T-helper 2 cell treated with Interferon-gamma antibody and Interleukin-4, amounts not matched to agents 5 μg/mL and 100 μg/mL, for 36 hours (primary cell): Measurements from ENCODE around the gene EFNB1.

Source experiments
- DNase-seq: peaks from one replicate; pipeline ENCODE4 v3.0.0; 2021; ENCODE audit warnings: low spot score
- H3K27ac Mint-ChIP-seq: one replicate; pipeline ENCODE4 v1.8.0; 2021; ENCODE audit warnings: mild to moderate bottlenecking, mixed read lengths
- H3K27me3 Mint-ChIP-seq: one replicate; pipeline ENCODE4 v1.8.0; 2021; ENCODE audit warnings: low read depth, mixed read lengths
- H3K36me3 Mint-ChIP-seq: one replicate; pipeline ENCODE4 v1.8.0; 2021; ENCODE audit warnings: low read depth, mixed read lengths
- H3K4me1 Mint-ChIP-seq: one replicate; pipeline ENCODE4 v1.8.0; 2021; ENCODE audit warnings: low read depth, mixed read lengths
- H3K4me3 Mint-ChIP-seq: one replicate; pipeline ENCODE4 v1.8.0; 2022; ENCODE audit warnings: mild to moderate bottlenecking, moderate library complexity, mixed read lengths
- H3K9me3 Mint-ChIP-seq: one replicate; pipeline ENCODE4 v1.8.0; 2021; ENCODE audit warnings: mixed read lengths

EFNB1 gene

DNA sequence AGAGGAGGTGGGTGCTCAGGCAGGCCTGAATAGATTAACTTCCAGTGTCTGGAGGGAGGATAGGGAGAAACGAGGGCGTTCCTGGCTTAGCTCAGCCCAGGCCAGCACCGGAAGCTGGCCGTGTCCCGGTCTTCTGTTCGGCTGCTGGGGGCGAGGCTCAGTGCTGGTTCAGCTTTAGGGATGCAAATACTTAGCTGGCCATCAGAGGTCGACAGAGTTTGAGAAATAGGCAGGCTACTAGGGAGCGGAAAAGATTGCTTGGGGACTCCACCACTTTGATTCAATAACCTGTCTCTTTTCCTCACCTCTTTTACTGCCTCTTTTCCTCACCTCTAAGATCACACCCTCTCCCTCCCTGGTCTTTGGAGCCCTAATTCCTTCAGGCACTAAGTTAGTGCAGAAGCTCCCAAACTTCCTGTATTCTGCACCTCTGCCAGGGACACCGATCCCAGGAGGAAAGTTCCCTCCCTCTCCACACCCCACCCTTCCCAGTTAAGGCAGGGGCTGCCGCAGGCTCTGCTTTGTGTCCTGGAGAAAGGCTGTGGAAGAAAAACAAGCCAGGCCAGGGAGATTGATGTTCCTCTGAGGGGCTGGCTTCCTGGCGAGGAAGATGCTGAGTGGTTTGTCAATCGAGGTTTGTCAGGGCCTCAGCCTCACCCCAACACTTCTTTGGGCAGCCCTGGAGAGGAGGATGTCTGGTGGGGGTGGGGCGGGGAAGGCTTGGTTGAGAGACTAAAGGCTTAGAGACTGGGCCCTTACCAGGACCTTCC, 6.0 kb upstream of the EFNB1 start:
- Mint-ChIP-seq H3K9me3 (no peaks in the 10 kb centered on the region), H3K27me3 (no peaks in the 10 kb centered on the region), H3K4me1 (peaks cover 4% of the 10 kb centered on the region), H3K36me3 (no peaks in the 10 kb centered on the region), H3K27ac (no peak overlapping the region), H3K4me3 (no peak overlapping the region)
- no peak for DNase-seq

DNA sequence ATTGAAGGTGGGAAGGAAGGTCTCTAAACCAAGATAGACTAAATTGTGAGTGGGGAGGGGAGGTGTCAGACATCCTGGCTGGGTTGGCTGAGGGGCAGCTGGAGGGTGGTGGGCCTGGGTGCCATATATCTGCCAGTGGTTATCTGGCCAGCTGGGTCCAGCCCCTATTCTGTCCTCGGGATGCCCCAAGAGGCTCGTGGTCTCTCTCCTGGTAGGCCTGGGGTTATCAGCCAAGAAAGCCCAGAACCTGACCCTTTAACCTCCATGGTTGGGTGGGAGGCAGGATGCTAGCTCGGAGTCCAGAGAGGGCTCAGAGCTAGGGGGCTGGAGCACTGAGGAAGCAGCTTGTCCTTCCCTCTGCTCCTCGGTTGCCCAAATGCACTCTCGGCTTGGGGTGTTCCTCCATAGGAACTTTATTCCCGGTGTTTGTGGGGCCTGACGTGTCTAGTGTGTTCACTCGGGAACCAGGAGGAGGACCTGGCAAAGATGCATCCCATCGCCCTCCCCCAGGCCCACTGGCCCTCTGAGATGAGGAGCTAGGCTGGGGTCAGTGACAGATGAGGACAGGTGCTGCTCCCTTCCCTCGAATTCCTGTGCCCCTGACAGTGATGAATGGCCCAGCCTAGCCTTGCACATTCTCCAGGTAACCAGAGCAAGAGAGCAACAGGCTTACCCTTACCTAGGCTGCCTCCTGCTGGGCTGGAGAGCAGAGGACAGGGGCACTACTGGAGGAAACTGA, 5.2 kb upstream of the EFNB1 start:
- H3K4me3 Mint-ChIP-seq, result no peak overlapping the region
- H3K9me3 Mint-ChIP-seq, result no peaks in the 10 kb centered on the region
- no peaks in the 10 kb centered on the region for H3K36me3 Mint-ChIP-seq
- H3K27me3 Mint-ChIP-seq, result no peaks in the 10 kb centered on the region
- H3K27ac Mint-ChIP-seq, result no peak overlapping the region
- DNase-seq, result no peak
- peaks cover 7% of the 10 kb centered on the region for H3K4me1 Mint-ChIP-seq

DNA sequence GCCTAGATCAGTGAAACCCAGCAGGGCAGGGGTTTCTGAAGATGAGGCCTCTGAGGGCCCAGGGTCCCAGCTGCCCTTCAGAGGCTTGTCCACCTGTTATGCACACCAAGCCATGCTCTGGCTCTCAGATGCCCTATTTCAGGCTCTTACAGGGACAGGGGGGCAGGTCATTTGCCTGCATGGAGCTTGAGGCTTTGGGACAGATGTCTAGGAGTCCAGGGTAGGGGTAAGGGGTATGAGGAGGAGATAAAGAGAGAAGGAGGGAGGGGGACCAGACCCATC, 4.7 kb upstream of the EFNB1 start:
- Mint-ChIP-seq H3K27ac (no peak overlapping the region), H3K9me3 (no peaks in the 10 kb centered on the region), H3K4me3 (no peak overlapping the region), H3K27me3 (no peaks in the 10 kb centered on the region), H3K36me3 (no peaks in the 10 kb centered on the region), H3K4me1 (peaks cover 8% of the 10 kb centered on the region)
- no peak for DNase-seq

DNA sequence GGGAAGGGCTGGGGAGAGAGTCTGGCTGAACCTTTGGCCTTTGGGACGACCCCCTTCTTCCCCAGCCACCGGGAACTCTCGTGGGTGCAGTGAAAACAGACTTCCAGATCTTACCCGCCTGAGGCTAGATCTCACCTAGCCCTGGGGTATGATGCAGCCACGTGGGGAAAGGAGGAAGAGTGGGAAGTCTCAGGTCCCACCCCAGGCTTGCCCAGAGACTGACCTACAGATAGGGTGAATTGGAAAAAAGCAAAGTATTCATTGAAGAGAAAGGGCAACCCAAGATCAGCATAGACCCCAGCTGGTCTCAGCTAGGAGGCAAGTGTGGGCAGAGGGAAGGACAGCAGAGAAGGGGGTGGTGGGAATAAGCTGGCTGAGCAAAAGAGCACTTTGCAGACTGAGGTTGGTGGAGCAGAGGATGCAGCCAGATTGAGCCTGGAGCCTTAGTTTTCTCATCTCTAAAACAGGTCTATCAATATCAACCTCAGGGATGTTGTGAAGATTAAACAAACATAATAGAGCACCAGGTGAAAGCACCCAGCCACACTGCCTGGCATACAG, 4.2 kb upstream of the EFNB1 start:
- Mint-ChIP-seq H3K4me1 (peaks cover 8% of the 10 kb centered on the region), H3K9me3 (no peaks in the 10 kb centered on the region), H3K27me3 (peaks cover 1% of the 10 kb centered on the region), H3K36me3 (no peaks in the 10 kb centered on the region), H3K4me3 (no peak overlapping the region), H3K27ac (no peak overlapping the region)
- no peak for DNase-seq

DNA sequence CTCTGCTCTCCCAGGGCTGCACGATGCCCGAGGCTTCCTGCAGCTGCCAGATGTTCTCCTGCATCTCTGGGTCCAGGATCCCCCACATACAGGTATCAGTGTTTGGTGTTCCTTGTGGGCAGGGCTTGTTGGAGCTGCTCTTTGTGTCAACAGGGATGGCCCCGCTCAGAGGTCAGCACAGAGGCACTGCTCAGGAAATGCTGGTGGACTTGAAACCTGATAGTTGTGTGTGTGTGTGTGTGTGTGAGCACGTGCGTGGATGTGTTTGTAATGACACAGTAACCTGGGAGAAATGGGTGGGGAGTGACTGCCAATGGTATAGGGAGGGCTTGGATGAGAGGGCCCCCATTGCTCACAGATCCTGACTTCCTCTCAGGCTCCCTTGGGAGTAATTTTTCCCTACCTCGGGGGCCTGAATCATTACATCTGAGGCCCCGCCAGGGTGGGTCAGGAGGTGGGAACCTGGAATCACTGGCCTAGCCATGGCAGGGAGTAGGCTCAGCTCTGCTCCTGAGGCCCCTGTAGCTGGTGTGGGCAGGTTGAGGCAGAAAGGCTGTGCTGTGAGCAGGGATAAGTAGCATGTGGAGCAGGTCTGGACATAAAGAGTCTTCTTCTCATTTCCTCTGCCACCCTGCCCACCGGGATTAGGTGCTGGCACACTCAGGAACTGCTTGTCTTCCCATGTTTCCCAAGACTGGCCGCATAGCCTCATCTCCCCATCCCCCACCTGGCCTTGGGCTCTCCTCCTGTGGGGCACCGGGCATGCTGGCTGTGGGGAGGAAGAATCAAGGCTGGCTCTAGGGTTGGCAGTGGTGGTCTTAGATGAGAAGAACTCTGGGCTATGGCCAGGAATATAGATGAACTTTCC, 2.5 kb upstream of the EFNB1 start:
- H3K4me1 Mint-ChIP-seq, result peaks cover 12% of the 10 kb centered on the region
- H3K27me3 Mint-ChIP-seq, result peaks cover 8% of the 10 kb centered on the region
- DNase-seq, result no peak
- no peak overlapping the region for H3K4me3 Mint-ChIP-seq
- no peaks in the 10 kb centered on the region for H3K36me3 Mint-ChIP-seq
- H3K9me3 Mint-ChIP-seq, result no peaks in the 10 kb centered on the region
- H3K27ac Mint-ChIP-seq, result no peak overlapping the region

DNA sequence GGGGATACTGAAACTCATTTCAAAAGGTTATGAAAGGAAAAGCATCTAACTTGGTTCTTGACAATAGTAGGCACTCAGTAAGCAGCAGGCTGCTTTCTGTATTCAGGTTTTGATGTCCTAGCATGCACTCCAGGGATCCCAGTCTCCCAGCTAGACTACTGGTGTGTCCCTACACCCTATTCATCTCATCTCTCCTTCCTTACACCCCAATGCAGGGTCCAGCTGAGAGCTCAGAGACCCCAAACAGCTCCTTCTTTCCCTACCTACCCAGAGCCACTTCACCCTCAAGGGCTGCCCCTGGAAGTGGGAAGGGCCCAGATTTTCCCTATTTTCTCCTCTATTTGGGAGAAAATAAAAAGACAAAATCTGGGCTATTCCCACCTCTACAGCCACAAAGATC, 1.6 kb upstream of the EFNB1 start:
- Mint-ChIP-seq H3K27me3 (peaks cover 11% of the 10 kb centered on the region), H3K9me3 (no peaks in the 10 kb centered on the region), H3K4me1 (peaks cover 18% of the 10 kb centered on the region), H3K4me3 (no peak overlapping the region), H3K27ac (no peak overlapping the region), H3K36me3 (no peaks in the 10 kb centered on the region)
- no peak for DNase-seq

DNA sequence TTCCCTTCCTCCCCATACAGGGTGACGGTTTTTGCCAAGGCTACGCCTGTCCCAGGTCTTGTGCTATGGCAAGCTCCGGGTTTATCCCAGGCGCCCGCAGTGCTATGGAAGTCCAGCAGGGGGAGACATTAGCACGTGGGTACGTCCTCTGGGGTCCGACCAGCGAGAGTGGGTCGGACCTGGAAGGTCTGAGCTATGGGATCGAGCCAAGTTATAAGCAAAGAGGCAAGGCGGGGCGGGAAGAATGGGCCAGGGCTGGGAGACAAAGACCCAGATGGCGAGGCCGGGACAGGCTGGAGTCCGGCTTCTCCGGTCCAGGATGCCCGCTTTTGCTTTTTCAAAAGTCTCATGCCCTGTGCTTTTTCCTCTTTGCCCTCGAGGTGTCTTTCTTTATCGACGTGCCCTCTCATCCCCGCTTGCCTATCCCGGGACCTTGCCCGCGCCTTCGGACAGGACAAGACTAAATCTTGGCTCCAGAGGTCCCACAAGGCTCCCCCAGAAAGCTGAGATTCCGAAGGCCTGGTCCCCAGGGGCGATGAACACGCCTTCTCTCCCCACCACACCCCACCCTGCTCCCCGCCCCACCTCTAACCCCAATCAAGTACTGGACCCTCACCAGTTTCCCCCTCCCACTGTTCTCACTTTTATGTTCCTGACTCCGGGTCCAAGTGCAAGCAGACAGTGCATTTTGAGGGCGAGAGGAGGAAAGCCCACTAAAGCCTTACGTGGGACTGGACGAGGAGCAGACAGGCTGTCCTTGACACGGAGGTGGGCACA, 785 bp upstream of the EFNB1 start:
- Mint-ChIP-seq H3K9me3 (no peaks in the 10 kb centered on the region), H3K4me1 (peaks cover 17% of the 10 kb centered on the region), H3K27me3 (peaks cover 11% of the 10 kb centered on the region), H3K36me3 (no peaks in the 10 kb centered on the region), H3K27ac (peak overlapping the region; percentile 31), H3K4me3 (peak overlapping the region; percentile 82)
- DNase-seq, result peak; percentile 64

DNA sequence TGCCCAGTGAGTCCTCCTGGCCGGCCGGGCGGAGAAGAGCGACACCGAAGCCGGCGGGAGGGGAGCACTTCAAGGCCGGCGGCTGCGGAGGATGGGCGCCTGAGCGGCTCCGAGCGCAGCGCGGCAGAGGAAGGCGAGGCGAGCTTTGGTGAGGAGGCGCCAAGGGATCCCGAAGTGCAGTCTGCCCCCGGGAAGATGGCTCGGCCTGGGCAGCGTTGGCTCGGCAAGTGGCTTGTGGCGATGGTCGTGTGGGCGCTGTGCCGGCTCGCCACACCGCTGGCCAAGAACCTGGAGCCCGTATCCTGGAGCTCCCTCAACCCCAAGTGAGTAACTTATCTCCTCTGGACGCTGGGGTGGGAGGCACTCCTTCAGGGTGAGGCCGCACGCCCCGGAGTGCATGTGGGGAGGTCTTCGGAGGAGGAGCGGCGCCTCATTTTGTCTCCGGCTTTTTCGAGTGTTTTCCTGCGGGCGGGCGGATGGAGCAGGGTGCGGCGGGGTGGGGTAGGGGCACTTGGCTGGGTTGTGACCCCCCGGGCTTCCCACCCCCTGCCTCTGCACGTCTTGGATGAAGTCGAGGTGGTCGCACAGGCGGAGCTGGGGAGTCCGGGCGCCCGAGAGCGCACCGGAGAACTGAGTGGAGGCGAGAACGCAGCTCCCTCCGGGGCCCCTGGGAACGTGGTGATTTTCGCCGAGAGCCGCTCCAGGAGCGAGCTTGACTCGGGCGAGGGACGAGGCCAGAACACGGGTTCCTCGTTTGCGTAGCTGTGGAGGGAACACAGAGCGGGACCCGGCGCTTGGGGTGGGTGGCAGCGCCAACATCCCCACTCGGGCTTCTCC, 979 bp downstream of the EFNB1 start:
- no peak for DNase-seq
- no peak overlapping the region for H3K27ac Mint-ChIP-seq

DNA sequence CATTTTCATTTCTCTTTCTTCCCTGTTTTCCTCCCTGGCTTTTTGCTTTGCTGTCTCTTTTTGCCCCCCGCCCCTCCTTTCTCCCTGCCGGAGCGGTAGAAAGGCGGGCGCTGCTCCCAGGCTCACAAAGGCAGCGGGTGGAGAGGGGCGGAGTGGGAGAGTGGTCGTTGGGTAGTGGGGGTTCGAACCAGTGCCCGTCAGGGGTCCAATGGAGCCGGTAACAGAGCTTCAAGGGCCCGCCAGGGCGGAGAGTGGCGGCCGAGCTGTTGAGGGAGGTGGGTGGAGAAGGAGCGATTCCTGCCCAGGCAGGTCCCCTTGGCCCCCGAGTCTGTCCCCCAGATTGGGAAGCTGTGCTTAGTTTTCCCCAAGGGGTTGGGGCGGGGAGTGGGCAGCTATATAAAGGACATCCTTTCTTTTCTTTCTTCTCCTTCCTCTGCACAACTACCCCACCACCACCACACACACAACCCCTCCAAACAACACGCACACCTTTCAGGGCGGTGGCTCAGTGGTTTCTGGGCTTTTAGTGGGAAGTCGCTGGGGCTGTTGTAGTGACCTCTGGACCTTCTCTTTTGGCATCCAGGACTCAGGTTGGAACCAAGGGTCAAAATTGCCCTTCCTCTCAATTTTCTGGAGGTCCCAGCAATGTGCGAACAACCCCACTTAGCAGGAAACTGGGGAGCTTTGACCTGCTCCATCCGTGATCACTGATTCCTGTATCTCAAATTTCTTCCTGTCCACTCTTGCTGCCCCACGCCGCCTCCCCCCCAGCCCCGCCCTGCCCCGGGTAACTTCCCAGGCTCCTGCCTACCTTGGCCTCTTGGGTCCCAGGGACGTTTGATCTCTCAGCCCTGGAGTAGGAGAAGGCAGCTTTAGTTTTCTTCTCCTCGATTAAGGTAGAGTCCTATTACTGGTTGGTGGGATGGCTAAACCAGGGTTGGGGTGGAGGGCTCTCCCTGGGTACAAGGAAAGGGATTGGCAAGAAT, 1.9 kb downstream of the EFNB1 start:
- Mint-ChIP-seq H3K36me3 (no peaks in the 10 kb centered on the region), H3K4me3 (peak overlapping the region; percentile 80), H3K27me3 (peaks cover 11% of the 10 kb centered on the region), H3K27ac (no peak overlapping the region), H3K9me3 (no peaks in the 10 kb centered on the region), H3K4me1 (peaks cover 17% of the 10 kb centered on the region)
- DNase-seq, result no peak

More for the DNA sequence above, 979 bp downstream of the EFNB1 start:
- Mint-ChIP-seq H3K9me3 (no peaks in the 10 kb centered on the region), H3K4me3 (peak overlapping the region; percentile 80), H3K27me3 (peaks cover 11% of the 10 kb centered on the region), H3K36me3 (no peaks in the 10 kb centered on the region), H3K4me1 (peaks cover 17% of the 10 kb centered on the region)

DNA sequence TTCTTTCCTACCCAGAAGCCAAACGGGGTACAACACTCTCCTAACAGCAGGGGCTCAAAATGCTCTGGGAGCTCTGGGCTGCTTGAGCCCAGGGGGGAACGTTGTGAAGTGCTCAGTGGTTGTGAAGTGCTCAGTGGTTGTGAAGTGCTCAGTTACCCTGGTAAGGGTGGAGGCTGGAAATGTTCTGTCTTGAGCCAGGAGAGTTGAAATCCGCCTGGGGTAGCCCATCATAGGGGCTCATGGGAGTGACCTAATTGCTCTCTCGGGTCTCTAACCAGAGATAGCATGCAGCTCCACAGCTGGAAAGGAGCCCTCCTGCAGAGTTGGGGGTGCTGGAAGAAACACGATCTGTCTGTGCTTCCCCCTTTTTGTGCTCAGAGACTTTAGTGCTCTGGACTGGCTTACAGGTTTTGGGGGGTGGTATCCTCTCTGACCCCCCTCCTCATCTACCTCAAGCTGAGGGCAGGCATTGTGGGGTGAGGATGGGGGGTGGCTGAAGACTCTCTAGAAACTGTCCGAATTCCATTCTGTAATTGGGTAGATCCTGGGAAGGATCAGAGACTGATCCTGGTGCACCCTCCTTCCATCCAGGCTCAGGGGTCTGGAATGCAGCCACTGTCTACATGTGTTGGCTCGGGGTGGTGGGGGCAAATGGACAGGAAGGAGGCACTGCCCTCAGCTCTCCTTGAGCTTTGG, 2.7 kb downstream of the EFNB1 start:
- Mint-ChIP-seq H3K36me3 (no peaks in the 10 kb centered on the region), H3K4me1 (peaks cover 17% of the 10 kb centered on the region), H3K4me3 (peak overlapping the region; percentile 67), H3K9me3 (no peaks in the 10 kb centered on the region), H3K27ac (no peak overlapping the region), H3K27me3 (peaks cover 11% of the 10 kb centered on the region)
- no peak for DNase-seq

DNA sequence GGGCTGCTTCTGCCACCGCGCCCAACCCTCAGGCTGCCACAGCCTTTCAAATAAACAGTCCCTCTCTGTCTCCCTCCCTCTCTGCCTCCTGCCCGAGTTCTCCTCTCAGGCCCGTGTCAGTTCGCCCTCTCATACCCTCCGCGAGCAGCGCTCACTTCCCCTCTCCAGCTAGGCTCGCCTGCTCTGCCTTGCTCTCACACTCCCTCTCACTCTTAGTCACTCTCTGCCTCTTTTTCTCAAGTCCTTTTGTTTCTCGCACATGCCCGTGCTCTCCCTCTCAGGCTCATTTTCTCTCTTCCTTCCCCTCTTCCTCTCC, 3.2 kb downstream of the EFNB1 start:
- DNase-seq, result peak; percentile 11
- H3K4me3 Mint-ChIP-seq, result peak overlapping the region; percentile 67
- no peak overlapping the region for H3K27ac Mint-ChIP-seq
- H3K9me3 Mint-ChIP-seq, result no peaks in the 10 kb centered on the region
- H3K36me3 Mint-ChIP-seq, result no peaks in the 10 kb centered on the region
- peaks cover 17% of the 10 kb centered on the region for H3K4me1 Mint-ChIP-seq
- peaks cover 11% of the 10 kb centered on the region for H3K27me3 Mint-ChIP-seq
